GM21619 (cell line): ENCODE data around the gene CAMTA1.

Experiments used
- ATAC-seq: cut with Tn5 transposase; IDR thresholded peaks from one replicate; pipeline ENCODE4 v1.9.1; 2021; ENCODE audit not compliant: unreplicated experiment

CAMTA1 gene

GRCh38 chr1:7716506-7716905 is 931.3 kb downstream of the CAMTA1 start:
- no peak for ATAC-seq

DNA sequence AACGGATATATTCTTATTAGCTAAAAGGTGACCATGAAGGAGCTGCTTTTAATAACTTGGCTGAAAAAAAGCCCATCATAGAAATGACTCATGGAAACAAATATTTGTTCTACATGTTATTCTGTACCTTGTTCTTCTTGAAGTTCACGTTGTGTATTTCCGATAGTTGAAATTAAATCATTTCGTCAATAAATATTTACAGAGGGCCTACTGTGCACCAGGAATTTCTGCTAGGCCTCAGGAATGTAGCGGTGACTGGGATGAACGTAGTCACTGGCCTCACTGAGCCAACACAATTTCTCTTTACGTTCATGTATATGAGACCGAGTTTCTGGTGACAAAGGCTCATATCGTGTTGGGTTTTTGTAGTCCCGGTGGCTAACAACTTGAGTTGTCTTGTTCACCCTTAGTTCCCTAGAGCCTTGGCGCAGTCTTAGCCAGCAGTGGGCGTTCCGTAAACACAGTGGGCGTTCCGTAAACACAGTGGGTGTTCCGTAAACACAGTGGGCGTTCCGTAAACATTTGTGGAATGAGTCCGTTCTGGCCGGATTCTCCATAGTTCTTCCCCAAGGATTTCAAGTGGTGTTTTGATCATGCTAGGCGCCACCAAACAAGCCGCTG is 932.6 kb downstream of the CAMTA1 start:
- no peak for ATAC-seq

GRCh38 chr1:7719468-7720094 is 934.3 kb downstream of the CAMTA1 start:
- ATAC-seq = no peak

GRCh38 chr1:7721940-7722669 is 936.9 kb downstream of the CAMTA1 start:
- no peak for ATAC-seq

DNA sequence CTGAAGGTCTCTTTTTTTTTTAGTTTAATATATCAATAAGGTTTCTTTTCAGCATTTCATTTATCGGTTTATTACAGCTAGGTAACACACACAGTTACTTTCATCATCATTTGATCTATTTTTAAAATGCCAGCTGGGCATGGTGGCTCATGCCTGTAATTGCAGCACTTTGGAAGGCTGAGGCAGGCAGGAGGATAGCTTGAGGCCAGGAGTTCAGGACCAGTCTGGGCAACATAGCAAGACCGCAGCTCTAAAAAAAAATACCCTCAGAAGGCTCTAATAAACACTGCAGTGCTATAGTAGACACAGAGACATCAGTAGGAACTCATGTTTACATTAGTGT is 937.4 kb downstream of the CAMTA1 start:
- ATAC-seq = no peak

DNA sequence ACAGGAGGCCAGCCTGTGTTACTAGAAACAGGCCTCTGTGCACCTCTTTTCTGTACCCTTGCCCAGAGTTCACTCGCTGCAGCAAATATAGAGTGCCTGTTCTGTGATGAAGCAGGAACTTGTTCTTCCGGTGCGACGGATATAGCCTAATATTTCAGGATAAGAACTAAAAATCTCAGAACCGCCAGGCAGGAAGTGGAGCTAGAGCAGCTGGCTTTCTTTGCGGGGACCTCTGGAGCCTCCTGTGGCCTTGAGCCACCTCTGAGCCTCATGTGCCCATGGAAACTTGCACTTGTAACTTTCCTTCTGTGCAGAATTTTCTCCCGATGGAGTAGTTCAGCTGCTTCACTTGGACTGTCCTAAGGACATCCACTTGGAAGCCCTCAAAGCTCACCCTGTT is 941.4 kb downstream of the CAMTA1 start:
- no peak for ATAC-seq

DNA sequence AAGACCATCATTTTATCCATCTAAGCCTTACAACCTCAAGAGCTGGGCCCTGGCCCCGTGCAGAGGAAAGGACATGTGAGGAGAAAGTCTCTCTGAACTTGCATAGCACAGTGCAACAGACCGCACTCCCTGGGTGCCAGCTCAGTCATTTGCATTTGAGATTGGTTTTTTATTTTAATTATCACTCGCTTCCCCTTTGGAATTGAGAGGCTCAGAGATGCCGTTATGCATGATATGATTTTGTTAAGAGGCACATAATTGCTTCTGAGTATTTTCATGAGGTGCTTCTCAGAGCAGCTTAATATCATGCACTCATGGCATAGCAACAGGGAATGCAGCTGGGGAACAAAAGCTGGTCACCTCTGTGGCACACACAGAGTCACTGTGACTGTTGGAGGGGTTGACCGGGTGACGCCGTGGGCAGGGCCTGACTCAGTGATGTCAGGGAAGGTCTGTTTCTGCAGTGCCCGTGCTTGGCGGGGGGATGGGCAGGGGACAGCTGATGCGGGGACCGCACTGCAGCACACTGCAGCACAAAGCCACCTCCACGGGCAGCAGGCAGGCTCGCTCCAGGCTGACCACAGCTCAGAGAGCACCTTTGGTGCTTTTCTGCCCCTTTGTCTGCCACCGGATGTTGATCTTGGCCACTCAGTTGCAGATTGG is 942.7 kb downstream of the CAMTA1 start:
- ATAC-seq = no peak

- no peak for ATAC-seq
Measured at GRCh38 chr1:7729761-7730160, 944.5 kb downstream of the CAMTA1 start.

- ATAC-seq = no peak
Measured at GRCh38 chr1:7732331-7732730, 947.1 kb downstream of the CAMTA1 start.

- no peak for ATAC-seq
Measured at GRCh38 chr1:7733276-7733675, 948.0 kb downstream of the CAMTA1 start.

DNA sequence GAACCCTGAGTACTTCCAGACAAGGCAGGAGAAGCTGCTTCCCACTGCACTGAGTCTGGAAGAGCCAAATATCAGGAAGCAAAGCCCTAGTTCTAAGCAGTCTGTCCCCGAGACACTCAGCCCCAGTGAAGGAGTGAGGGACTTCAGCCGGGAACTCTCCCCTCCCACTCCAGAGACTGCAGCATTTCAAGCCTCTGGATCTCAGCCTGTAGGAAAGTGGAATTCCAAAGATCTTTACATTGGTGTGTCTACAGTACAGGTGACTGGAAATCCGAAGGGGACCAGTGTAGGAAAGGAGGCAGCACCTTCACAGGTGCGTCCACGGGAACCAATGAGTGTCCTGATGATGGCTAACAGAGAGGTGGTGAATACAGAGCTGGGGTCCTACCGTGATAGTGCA is 952.8 kb downstream of the CAMTA1 start:
- ATAC-seq = no peak

- ATAC-seq = no peak
Measured at GRCh38 chr1:7743346-7743745, 958.1 kb downstream of the CAMTA1 start.

DNA sequence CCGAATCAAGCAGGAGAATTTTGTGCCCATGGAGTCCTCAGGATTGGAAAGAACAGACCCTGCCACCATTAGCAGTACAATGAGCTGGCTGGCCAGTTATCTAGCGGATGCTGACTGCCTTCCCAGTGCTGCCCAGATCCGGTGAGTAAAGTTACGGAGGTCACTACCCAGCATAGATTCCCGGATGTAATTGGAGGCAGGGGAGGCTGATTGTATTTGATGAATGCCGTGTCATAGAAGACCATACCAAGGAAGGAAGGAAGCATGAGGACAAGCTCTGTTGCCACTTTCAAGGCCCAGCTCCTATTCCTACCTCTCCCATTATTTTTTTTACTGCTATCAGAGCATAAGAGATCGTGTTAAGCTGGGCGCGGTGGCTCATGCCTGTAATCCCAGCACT is 959.6 kb downstream of the CAMTA1 start:
- no peak for ATAC-seq

GRCh38 chr1:7745783-7746182 is 960.5 kb downstream of the CAMTA1 start:
- no peak for ATAC-seq

- ATAC-seq = no peak
Measured at GRCh38 chr1:7747605-7748004, 962.4 kb downstream of the CAMTA1 start.

- no peak for ATAC-seq
Measured at GRCh38 chr1:7749126-7749525, 963.9 kb downstream of the CAMTA1 start.

DNA sequence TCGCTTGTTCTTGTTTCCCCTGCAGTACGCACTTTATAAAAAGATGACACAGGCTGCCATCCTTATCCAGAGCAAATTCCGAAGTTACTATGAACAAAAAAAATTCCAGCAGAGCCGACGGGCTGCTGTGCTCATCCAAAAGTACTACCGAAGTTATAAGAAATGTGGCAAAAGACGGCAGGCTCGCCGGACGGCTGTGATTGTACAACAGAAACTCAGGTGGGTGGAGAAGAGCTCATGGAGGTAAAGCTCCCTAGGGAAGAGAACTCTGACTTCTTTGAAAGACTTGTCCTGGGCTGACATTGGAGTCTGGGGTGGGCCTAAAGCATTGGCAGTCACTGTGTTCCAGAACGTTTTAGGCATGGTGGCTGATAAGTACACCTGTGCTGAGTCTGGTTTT is 965.9 kb downstream of the CAMTA1 start:
- ATAC-seq = no peak

GRCh38 chr1:7752512-7753417 is 967.5 kb downstream of the CAMTA1 start:
- no peak for ATAC-seq

DNA sequence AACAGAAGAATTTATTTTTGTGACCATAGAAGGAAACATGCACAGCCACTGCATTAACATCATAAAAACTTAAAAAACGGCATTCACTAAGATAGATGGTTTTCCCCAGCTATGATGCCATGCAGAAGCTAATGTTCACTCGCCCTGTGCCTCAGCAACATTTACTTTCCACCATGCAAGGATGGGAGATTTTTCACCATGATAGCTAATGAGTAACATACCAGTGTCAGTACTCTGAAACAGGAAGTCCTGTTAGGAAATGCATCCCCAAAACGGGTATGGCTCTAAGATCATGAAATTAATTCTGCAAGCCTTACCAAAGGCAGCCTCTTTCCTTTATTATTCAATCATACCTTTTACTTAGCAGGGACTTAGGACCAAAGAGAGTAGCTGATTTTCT is 968.4 kb downstream of the CAMTA1 start:
- no peak for ATAC-seq

- ATAC-seq = no peak
Measured at GRCh38 chr1:7754234-7754633, 969.0 kb downstream of the CAMTA1 start.

GRCh38 chr1:7755448-7755847 is 970.2 kb downstream of the CAMTA1 start:
- no peak for ATAC-seq
